IPS-20b (cell line): Measurements from ENCODE around the gene NTNG2.

Experiments
- H3K27ac ChIP-seq: one replicate; pipeline ENCODE4 v1.5.1; 2013; ENCODE audit warnings: low read length
- H3K27me3 ChIP-seq: 2 replicates; pipeline ENCODE4 v1.6.1; 2013; ENCODE audit warnings: mild to moderate bottlenecking, low read length, inconsistent platforms; ENCODE audit not compliant: insufficient read depth
- H3K36me3 ChIP-seq: 2 replicates; pipeline ENCODE4 v1.6.1; 2013; ENCODE audit warnings: low read depth, mild to moderate bottlenecking, inconsistent platforms, low read length, moderate library complexity; ENCODE audit not compliant: insufficient read depth
- H3K4me1 ChIP-seq: 2 replicates; pipeline ENCODE4 v1.6.1; 2013; ENCODE audit warnings: mild to moderate bottlenecking, control low read depth, inconsistent platforms, low read length, moderate library complexity; ENCODE audit not compliant: insufficient read depth
- H3K4me3 ChIP-seq: 2 replicates; pipeline ENCODE4 v1.5.1; 2013; ENCODE audit warnings: mild to moderate bottlenecking, low read length, inconsistent platforms
- H3K9ac ChIP-seq: 2 replicates; pipeline ENCODE4 v1.6.1; 2013; ENCODE audit warnings: low read depth, mild to moderate bottlenecking, inconsistent platforms, low read length, moderate library complexity
- H3K9me3 ChIP-seq: 2 replicates; pipeline ENCODE4 v1.6.1; 2013; ENCODE audit warnings: mild to moderate bottlenecking, low read depth, low read length, inconsistent platforms; ENCODE audit not compliant: insufficient read depth

The NTNG2 gene

GRCh38 chr9:132147839-132148238 is 14.0 kb upstream of the NTNG2 start:
- no peaks in the 10 kb centered on the region for H3K36me3 ChIP-seq
- no peaks in the 10 kb centered on the region for H3K4me1 ChIP-seq
- no peaks in the 10 kb centered on the region for H3K9me3 ChIP-seq
- no peak overlapping the region for H3K4me3 ChIP-seq
- no peak overlapping the region for H3K27ac ChIP-seq
- H3K9ac ChIP-seq = no peak overlapping the region
- no peaks in the 10 kb centered on the region; the same call in 1 of the 2 replicates for H3K27me3 ChIP-seq

DNA sequence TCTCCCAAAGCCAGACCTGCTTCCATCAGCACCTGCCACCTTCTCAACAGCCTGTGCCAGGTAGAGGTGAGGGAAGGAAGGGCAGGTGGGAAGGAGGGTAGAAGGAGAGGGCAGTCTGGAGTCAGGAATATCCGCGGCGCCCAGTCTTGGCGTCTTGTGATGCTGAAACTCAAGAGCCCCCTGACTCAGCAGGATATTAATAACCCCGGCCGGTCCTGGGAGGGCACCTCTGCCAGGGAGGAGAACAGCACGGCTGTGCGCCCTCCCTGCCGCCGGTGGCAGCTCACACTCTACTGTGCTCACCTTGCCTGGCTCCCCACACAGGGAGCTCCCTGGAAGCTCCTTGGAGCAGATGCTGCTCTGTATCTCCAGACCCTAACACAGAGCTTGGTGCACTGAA is 11.6 kb upstream of the NTNG2 start:
- H3K27me3 ChIP-seq = peaks cover 8% of the 10 kb centered on the region

DNA sequence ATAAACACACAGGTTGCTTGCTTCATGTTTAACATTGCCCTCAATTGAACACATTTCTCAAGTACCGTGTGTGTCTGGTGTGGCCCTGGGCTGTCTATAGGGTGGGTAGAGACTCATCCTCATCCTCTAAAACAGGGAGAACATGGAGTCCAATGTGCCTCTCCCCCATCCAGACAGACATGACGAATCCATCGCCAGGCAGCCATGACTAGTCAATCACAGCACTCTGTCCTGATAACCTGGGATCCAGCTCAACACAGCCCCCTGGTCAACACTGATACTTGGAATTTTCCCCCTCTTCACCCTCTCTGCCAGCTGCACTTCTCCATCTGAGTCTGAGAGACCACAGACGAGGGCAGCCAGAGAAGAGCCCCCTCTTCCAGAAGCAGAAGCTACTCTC is 10.7 kb upstream of the NTNG2 start:
- H3K9me3 ChIP-seq = no peaks in the 10 kb centered on the region
- peaks cover 6% of the 10 kb centered on the region; the same call in 1 of the 2 replicates for H3K4me1 ChIP-seq
- no peak overlapping the region for H3K9ac ChIP-seq
- H3K27me3 ChIP-seq = peaks cover 17% of the 10 kb centered on the region
- H3K36me3 ChIP-seq = no peaks in the 10 kb centered on the region
- no peak overlapping the region for H3K27ac ChIP-seq
- no peak overlapping the region for H3K4me3 ChIP-seq

More for the DNA sequence above, 11.6 kb upstream of the NTNG2 start:
- no peak overlapping the region for H3K9ac ChIP-seq
- H3K9me3 ChIP-seq = no peaks in the 10 kb centered on the region
- peaks cover 4% of the 10 kb centered on the region; the same call in 1 of the 2 replicates for H3K4me1 ChIP-seq
- no peaks in the 10 kb centered on the region for H3K36me3 ChIP-seq
- H3K4me3 ChIP-seq = no peak overlapping the region
- H3K27ac ChIP-seq = no peak overlapping the region

GRCh38 chr9:132152231-132152630 is 9.6 kb upstream of the NTNG2 start:
- Histone ChIP-seq H3K4me1 (peaks cover 6% of the 10 kb centered on the region; the same call in 1 of the 2 replicates), H3K27me3 (peaks cover 22% of the 10 kb centered on the region), H3K36me3 (no peaks in the 10 kb centered on the region), H3K27ac (no peak overlapping the region), H3K9ac (no peak overlapping the region), H3K4me3 (no peak overlapping the region), H3K9me3 (no peaks in the 10 kb centered on the region)

DNA sequence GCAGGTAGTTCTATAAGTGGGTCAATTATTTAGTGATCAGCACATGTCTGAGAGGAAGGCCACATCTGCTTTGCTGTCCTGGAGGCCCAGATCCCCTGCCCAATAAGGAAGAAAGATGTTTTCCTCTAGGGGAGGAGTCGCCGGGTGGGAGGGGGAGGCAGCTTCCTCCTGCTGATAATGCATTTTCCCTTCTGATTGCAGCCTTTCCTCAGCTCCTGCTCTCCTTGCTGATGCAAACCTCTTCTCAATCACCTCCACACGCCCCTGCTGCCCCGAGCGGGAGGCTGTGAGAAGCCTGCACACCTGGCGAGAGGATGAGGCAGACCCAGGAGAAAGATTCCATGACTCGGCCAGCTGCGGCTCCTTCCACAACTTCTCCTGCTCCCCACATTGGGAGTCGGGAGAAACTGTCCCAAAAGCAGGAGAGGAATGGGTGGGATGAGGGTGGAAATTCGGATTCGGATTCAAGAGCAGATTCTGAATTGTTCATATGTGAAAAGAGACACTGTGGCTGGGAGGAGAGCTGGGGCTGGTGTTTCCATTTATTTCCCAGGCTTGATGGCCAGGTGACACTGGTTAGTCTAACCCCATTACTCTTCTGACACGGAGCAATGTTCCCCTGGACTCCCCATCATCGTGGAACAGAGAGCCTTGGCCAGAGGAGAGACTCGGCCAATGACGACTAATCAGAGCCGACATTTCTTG is 6.8 kb upstream of the NTNG2 start:
- no peaks in the 10 kb centered on the region for H3K9me3 ChIP-seq
- peak overlapping the region; percentile 25; the same call in 1 of the 2 replicates for H3K9ac ChIP-seq
- no peak overlapping the region for H3K4me3 ChIP-seq
- peaks cover 49% of the 10 kb centered on the region for H3K27me3 ChIP-seq
- H3K36me3 ChIP-seq = no peaks in the 10 kb centered on the region
- no peak overlapping the region for H3K27ac ChIP-seq
- H3K4me1 ChIP-seq = peaks cover 6% of the 10 kb centered on the region; the same call in 1 of the 2 replicates

DNA sequence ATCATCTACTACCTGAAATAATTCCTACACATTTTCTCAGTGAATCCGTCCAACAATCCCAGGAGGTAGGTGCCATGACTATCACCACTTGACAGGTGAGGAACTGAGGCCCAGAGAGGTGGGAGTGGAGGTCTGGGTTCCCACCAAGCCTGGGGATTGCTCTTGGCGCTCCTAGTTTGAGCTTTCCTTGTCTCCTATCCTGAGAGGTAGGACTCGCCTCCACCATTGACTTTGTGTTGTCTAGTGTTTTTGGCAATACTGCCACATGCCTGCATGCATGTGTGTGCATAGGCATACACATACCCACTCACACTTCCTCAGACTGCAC is 6.3 kb upstream of the NTNG2 start:
- no peaks in the 10 kb centered on the region for H3K36me3 ChIP-seq
- H3K4me1 ChIP-seq = peaks cover 6% of the 10 kb centered on the region; the same call in 1 of the 2 replicates
- H3K9me3 ChIP-seq = no peaks in the 10 kb centered on the region
- H3K27me3 ChIP-seq = peaks cover 55% of the 10 kb centered on the region
- no peak overlapping the region for H3K9ac ChIP-seq
- no peak overlapping the region for H3K27ac ChIP-seq
- H3K4me3 ChIP-seq = no peak overlapping the region

DNA sequence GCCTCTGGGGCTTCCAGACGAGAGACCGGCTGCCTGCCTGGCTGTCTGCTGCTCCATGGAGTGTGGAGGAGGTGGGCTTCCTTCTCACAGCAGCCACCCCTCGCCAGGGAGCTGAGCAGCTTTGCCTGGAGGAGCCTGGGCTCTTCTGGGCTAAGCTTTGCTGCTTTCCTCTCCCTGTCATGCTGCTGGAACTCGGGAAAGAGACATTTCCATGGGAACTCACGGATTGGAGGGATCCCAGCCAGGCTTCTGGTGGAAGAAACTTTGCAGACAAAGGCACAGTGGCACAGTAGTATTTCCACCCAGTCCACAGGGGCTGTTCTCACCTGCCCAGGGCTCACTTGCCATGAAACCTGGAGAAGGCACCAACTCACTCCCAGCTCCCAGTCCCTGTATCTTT is 5.6 kb upstream of the NTNG2 start:
- H3K27ac ChIP-seq = no peak overlapping the region
- H3K4me3 ChIP-seq = no peak overlapping the region
- no peak overlapping the region for H3K9ac ChIP-seq
- H3K4me1 ChIP-seq = peaks cover 6% of the 10 kb centered on the region; the same call in 1 of the 2 replicates
- peaks cover 62% of the 10 kb centered on the region for H3K27me3 ChIP-seq
- H3K9me3 ChIP-seq = no peaks in the 10 kb centered on the region
- H3K36me3 ChIP-seq = no peaks in the 10 kb centered on the region

DNA sequence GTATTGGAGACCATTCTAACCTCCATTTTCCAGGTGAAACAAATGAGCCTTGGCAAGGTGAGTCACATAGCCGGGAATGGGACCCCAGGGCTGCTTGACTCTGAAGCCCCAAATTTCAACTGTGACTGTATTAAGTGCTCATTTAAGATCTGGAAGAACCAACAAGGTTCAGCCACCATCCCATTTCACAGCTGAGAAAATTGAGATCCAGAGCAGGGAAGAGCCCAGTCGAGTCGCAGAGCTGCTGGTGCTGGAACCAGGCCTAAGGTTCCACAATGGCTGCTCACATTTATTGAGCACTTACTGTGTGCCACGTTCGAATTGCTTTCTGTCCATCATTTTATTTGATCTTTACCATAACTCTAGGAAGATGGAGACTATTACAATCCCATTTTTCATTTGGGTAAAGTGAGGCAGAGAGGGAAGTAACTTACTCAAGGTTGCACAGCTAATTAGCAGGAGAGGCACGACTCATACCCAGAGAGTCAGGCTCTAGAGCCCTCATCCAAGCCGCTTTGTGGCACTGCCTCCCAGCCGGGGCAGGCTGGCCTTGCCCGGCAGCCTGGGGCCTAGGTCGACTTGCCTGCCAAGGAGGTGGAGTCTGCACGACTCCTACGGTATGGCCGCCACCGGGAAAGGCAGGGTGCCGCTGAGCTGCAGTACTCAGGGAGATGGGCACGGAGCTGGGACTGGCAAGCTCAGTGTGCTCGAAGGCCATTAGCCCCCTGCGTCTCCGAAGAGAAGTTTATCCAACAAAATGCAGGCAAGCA is 4.3 kb upstream of the NTNG2 start:
- H3K9me3 ChIP-seq = no peaks in the 10 kb centered on the region
- no peak overlapping the region for H3K4me3 ChIP-seq
- H3K27ac ChIP-seq = no peak overlapping the region
- H3K9ac ChIP-seq = no peak overlapping the region
- H3K4me1 ChIP-seq = peaks cover 6% of the 10 kb centered on the region; the same call in 1 of the 2 replicates
- H3K36me3 ChIP-seq = no peaks in the 10 kb centered on the region
- peaks cover 72% of the 10 kb centered on the region for H3K27me3 ChIP-seq

- Histone ChIP-seq H3K9ac (no peak overlapping the region), H3K9me3 (no peaks in the 10 kb centered on the region), H3K27ac (no peak overlapping the region), H3K36me3 (no peaks in the 10 kb centered on the region), H3K4me3 (peak overlapping the region; percentile 69), H3K4me1 (peaks cover 3% of the 10 kb centered on the region; the same call in 1 of the 2 replicates), H3K27me3 (peaks cover 91% of the 10 kb centered on the region)
Measured at GRCh38 chr9:132160802-132161742, 786 bp upstream of the NTNG2 start.

DNA sequence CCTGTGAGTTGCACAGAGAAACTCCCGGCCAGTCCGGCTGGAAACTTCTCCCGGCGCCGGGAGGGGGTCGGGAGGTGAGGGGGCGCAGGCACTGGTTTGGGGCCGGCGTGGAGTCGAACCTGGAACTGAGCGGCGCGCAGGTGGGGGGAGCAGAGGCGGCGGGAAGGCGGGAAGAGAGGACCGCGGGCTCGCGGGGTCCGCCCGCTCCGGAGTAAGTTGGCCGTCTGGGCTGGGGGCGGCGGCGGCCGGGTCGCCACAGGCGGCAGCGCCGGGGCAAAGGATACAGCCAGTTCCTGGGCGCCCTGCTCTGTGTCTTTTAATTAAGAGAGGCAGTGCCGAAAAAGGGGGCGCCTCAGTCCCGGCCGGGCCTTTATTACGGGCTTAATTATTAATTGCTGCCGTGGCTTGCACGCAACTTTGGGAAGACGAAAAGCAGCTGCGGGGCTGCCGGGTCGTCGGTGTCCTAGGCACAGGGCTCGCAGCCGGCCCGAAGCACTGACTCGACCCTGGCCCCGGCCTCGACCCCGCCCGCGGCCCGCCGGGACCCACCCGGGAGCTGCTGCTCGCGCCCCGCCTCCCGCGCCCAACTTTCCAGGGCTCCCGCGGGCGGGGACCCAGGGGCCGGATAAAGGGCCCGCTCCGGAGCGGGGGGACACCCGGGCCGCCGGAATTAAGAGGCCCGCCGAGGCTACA is 1.1 kb downstream of the NTNG2 start:
- peak overlapping the region; percentile 59; the same call in 1 of the 2 replicates for H3K4me3 ChIP-seq

DNA sequence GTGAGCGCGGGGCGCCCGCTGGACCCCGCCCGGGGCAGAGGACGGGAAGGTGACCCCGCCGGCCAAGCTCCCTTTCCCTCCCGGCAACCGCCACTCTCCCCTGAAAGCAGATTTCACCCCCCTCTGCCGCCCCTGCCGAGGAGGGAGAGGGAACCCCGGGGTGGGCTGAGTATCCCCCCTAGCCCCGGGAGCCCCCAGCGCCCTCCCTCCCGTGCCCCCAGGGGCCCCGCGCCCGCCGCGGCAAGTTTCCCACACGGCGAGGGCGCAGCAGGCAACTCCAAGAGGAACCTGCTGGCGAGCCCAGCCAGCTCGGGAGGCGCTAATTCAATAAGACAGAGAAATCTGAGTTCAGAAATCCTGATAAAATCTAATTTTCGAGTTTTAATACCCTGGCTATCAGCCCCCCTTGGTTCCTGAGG is 1.6 kb downstream of the NTNG2 start:
- Histone ChIP-seq H3K9me3 (no peaks in the 10 kb centered on the region), H3K27me3 (peaks cover 94% of the 10 kb centered on the region), H3K36me3 (no peaks in the 10 kb centered on the region), H3K4me1 (peaks cover 3% of the 10 kb centered on the region; the same call in 1 of the 2 replicates), H3K9ac (no peak overlapping the region), H3K4me3 (peak overlapping the region; percentile 59; the same call in 1 of the 2 replicates), H3K27ac (no peak overlapping the region)

More for the DNA sequence above, 1.1 kb downstream of the NTNG2 start:
- no peak overlapping the region for H3K9ac ChIP-seq
- H3K9me3 ChIP-seq = no peaks in the 10 kb centered on the region
- H3K27me3 ChIP-seq = peaks cover 98% of the 10 kb centered on the region
- no peaks in the 10 kb centered on the region for H3K36me3 ChIP-seq
- no peak overlapping the region for H3K27ac ChIP-seq
- H3K4me1 ChIP-seq = peaks cover 3% of the 10 kb centered on the region; the same call in 1 of the 2 replicates
